Smooth muscle cell of the coronary artery (primary cell): ENCODE results near the gene ZNF560. TPM values are rescaled to one million over a fixed set of nuclear protein-coding genes. Genes with fewer than 3 reads are reported as not detected.

ENCODE experiments used
- total RNA-seq: library from RNA; depleted of rRNA; stranded (reverse); fragments of >200 nt; gene quantifications from 2 replicates; pipeline ENCODE4 v1.2.3, GENCODE V29; 2014; ENCODE audit warnings: low replicate concordance

ZNF560 gene
- total RNA-seq, result under 0.01 and 1.3 TPM in 2 replicates

GRCh38 chr19:9498183-9498902 is at the start of gene ZNF560:
Gene ZNF560 (minus strand): TSS chr19:9498616. CDS start chr19:9475313, 23,303 bp downstream.

GRCh38 chr19:9538183-9539058 is 40.0 kb upstream of the ZNF560 start, which contains the start of gene ZNF426:
Gene ZNF426 (minus strand): TSS chr19:9538645. CDS start chr19:9536232, 2,413 bp downstream.

GRCh38 chr19:9435279-9436268 is 62.8 kb downstream of the ZNF560 start, which contains the start of gene ZNF266:
Gene ZNF266 (minus strand): TSS chr19:9435573. CDS start chr19:9420089, 15,484 bp downstream.

Other genes starting within 250 kb of the ZNF560 start
- not detected in 2 replicates for gene OR7E24, start 247.7 kb downstream of the ZNF560 start, total RNA-seq
- 2.9 and 12.6 TPM in 2 replicates for gene ZNF699, start 188.8 kb downstream of the ZNF560 start, total RNA-seq
- 11.0 and 11.4 TPM in 2 replicates for gene ZNF559, start 174.4 kb downstream of the ZNF560 start, total RNA-seq
- gene ZNF177, start 135.6 kb downstream of the ZNF560 start, total RNA-seq, result 1.1 and 1.4 TPM in 2 replicates
- gene ZNF266, start 63.0 kb downstream of the ZNF560 start, total RNA-seq, result 8.2 and 8.7 TPM in 2 replicates
- gene ZNF426, start 40.0 kb upstream of the ZNF560 start, total RNA-seq, result 14.6 and 16.7 TPM in 2 replicates
- 27.6 and 39.5 TPM in 2 replicates for gene ZNF121, start 85.9 kb upstream of the ZNF560 start, total RNA-seq
- gene ZNF561, start 122.6 kb upstream of the ZNF560 start, total RNA-seq, result 41.6 and 49.4 TPM in 2 replicates
- gene ZNF562, start 176.5 kb upstream of the ZNF560 start, total RNA-seq, result 25.6 and 27.1 TPM in 2 replicates